ENCODE results near the gene DAB2. TPM values are rescaled to one million over a fixed set of nuclear protein-coding genes. Genes with fewer than 3 reads are reported as not detected.
A peak's percentile ranks its signal among the peaks of the same experiment; 100 is the strongest.

Gene DAB2
- total RNA-seq, 1 donor from 2014 or later: 164 TPM

DNA sequence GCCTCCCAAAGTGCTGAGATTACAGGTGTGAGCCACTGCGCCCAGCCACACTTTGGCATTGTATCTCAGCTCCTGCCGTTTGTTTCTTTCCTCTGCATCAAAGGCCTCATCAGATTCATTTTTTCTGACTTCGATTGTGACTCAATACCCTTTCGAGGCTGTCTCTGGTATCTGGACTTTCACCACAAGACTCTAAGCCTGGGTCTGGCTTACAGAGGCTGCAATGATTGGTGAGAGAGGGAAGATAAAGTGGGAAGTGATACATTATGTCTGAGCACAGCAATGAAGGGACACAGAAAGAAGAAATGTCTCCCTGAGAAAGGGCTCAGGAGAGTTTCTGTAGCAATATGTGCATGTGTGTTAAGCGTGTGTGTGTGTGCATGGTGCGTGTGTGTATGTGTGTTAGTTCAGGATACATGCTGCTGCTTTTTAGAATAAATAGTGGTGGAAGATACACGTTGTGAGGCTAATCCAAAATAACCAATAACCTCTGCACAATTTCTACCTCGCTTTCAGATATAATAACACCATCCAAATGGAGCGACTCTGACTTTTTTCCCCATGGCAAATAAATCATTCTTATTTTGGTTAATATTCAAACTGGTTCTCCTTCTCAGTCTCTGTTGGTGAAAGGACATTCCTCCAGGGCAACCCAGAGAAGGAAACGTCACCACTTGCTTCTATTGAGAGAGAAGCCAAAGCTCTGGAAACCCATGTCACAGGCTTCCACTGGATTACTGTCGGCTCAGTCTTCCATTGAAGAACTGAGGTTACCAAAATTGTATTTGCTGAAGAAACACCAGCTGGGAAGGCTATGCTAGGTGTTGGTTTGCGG, 8.1 kb upstream of the DAB2 start:
- no peak overlapping the region for H3K27ac ChIP-seq
- H3K36me3 ChIP-seq: no peaks in the 10 kb centered on the region
- no peaks in the 10 kb centered on the region for H3K4me1 ChIP-seq
- DNase-seq (no peak), ATAC-seq (peak; percentile 35 to 64)
- H3K9me3 ChIP-seq: no peaks in the 10 kb centered on the region
- H3K4me3 ChIP-seq: no peak overlapping the region
- intact Hi-C loops (cut with DNase I): no loop called here
- no peaks in the 10 kb centered on the region for H3K27me3 ChIP-seq (ENCODE audit: low read depth)
- TF ChIP-seq, protein P1, sequence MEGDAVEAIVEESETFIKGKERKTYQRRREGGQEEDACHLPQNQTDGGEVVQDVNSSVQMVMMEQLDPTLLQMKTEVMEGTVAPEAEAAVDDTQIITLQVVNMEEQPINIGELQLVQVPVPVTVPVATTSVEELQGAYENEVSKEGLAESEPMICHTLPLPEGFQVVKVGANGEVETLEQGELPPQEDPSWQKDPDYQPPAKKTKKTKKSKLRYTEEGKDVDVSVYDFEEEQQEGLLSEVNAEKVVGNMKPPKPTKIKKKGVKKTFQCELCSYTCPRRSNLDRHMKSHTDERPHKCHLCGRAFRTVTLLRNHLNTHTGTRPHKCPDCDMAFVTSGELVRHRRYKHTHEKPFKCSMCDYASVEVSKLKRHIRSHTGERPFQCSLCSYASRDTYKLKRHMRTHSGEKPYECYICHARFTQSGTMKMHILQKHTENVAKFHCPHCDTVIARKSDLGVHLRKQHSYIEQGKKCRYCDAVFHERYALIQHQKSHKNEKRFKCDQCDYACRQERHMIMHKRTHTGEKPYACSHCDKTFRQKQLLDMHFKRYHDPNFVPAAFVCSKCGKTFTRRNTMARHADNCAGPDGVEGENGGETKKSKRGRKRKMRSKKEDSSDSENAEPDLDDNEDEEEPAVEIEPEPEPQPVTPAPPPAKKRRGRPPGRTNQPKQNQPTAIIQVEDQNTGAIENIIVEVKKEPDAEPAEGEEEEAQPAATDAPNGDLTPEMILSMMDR (IDR thresholded peaks at IDR 0.05): no peak

DNA sequence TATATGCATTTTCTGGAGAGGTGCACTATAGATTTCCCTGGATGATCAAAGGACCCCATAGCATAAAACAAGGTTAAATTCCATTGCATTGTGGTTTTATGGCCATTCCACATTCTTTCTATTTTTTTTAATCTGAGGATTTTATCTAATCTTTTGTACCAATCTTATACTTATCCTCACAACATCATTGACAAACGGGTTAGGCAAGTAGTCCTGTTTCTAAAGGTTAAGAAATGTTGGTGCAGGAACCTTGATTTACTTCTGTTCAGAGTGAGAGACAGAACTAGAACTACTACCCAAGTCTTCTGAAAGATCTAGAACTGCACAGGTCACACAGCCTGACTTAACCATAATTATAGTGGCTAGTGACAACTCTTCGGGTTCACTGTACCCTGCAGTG, 5.7 kb upstream of the DAB2 start:
- intact Hi-C loops (cut with DNase I): no loop called here
- H3K4me3 ChIP-seq: no peak overlapping the region
- ATAC-seq: no peak

DNA sequence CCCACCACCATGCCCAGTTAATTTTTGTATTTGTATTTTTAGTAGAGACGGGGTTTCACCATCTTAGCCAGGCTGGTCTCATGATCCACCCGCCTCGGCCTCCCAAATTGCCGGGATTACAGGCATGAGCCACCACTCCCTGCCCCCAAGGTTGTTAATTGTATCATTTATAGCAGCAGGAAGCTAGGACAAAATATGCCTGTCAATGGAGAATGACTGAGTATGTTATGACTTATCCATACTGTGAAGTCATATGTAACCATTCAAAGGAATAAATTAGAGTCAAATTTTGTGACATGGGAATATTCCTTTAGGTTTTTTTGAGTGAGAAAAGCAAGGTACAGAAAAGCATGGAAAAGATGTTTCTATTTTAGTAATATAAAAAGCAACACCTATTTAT, 3.9 kb upstream of the DAB2 start:
- H3K4me3 ChIP-seq: no peak overlapping the region
- TF ChIP-seq, protein P1 (IDR thresholded peaks at IDR 0.05): no peak
- peaks cover 28% of the 10 kb centered on the region for H3K4me1 ChIP-seq
- H3K9me3 ChIP-seq: no peaks in the 10 kb centered on the region
- intact Hi-C loops (cut with DNase I): no loop called here
- no peaks in the 10 kb centered on the region for H3K36me3 ChIP-seq
- no peak for DNase-seq
- no peak overlapping the region for H3K27ac ChIP-seq
- no peak for ATAC-seq
- H3K27me3 ChIP-seq (ENCODE audit: low read depth): no peaks in the 10 kb centered on the region

More for the DNA sequence above, 5.7 kb upstream of the DAB2 start:
- Histone ChIP-seq H3K4me1 (peaks cover 23% of the 10 kb centered on the region), H3K36me3 (no peaks in the 10 kb centered on the region), H3K27me3 (ENCODE audit: low read depth) (no peaks in the 10 kb centered on the region), H3K9me3 (no peaks in the 10 kb centered on the region), H3K27ac (no peak overlapping the region)
- DNase-seq: no peak
- TF ChIP-seq, protein P1 (IDR thresholded peaks at IDR 0.05): no peak

- DNase-seq (no peak), ATAC-seq (no peak)
- Histone ChIP-seq H3K9me3 (no peaks in the 10 kb centered on the region), H3K4me3 (no peak overlapping the region), H3K4me1 (peaks cover 32% of the 10 kb centered on the region), H3K27me3 (ENCODE audit: low read depth) (no peaks in the 10 kb centered on the region), H3K36me3 (no peaks in the 10 kb centered on the region), H3K27ac (no peak overlapping the region)
- TF ChIP-seq, protein P1 (IDR thresholded peaks at IDR 0.05): no peak
- intact Hi-C loops (cut with DNase I): no loop called here
Observed at GRCh38 chr5:39427633-39428032, 2.9 kb upstream of the DAB2 start.

- Histone ChIP-seq H3K27me3 (ENCODE audit: low read depth) (no peaks in the 10 kb centered on the region), H3K9me3 (no peaks in the 10 kb centered on the region), H3K36me3 (no peaks in the 10 kb centered on the region), H3K27ac (peak overlapping the region; percentile 84), H3K4me3 (no peak overlapping the region), H3K4me1 (peaks cover 36% of the 10 kb centered on the region)
- intact Hi-C loops (cut with DNase I): no loop called here
- no peak for ATAC-seq
- TF ChIP-seq, protein P1 (IDR thresholded peaks at IDR 0.05): no peak
- DNase-seq: no peak
Observed at GRCh38 chr5:39427229-39427628, 2.4 kb upstream of the DAB2 start.
